ENCODE measurements around the gene THSD7B.

DNA sequence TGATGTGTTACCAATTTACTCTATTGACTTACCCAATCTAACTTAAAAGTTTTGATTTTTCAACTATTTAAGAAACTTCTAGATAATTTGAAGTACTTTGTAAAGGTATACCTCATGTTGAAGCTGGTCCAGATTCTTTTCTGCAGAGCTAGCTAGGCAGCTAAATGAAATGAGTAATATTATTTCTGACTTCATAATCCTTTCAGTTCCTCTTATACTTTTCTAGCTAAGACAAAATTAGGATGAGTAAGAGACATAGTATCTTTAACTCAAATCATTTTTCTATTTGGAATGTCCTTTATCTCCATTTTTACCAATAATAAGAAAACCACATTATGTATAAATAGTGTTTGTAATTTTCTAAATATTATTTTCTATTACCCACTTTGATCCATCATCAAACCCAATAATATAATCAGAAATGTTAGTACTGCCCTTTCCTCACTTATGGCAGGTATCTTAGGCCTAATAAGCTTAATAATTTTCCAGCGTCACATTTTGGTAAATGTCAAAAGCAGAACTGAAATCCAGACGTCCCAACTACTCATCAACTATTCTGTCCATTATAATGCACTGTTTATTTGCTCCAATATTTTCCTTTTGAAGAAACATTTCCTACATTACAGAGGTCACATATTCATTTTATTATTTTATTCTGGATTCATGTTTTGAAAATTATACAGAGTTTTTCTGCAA, 456.6 kb downstream of the THSD7B start:
- TF ChIP-seq, protein P1, sequence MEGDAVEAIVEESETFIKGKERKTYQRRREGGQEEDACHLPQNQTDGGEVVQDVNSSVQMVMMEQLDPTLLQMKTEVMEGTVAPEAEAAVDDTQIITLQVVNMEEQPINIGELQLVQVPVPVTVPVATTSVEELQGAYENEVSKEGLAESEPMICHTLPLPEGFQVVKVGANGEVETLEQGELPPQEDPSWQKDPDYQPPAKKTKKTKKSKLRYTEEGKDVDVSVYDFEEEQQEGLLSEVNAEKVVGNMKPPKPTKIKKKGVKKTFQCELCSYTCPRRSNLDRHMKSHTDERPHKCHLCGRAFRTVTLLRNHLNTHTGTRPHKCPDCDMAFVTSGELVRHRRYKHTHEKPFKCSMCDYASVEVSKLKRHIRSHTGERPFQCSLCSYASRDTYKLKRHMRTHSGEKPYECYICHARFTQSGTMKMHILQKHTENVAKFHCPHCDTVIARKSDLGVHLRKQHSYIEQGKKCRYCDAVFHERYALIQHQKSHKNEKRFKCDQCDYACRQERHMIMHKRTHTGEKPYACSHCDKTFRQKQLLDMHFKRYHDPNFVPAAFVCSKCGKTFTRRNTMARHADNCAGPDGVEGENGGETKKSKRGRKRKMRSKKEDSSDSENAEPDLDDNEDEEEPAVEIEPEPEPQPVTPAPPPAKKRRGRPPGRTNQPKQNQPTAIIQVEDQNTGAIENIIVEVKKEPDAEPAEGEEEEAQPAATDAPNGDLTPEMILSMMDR (IDR thresholded peaks at IDR 0.05), result no peak
- no peak for TF ChIP-seq POLR2A (IDR thresholded peaks at IDR 0.05)

All from Peyer's patch (tissue), 4 donors.